Right lobe of liver (tissue), 6 donors: ENCODE data around the gene APOO. TPM values are rescaled to one million over a fixed set of nuclear protein-coding genes. Genes with fewer than 3 reads are reported as not detected.

Source experiments
- ATAC-seq, 4 donors: fragments of 200-7000 bp; cut with Tn5 transposase; one replicate each; pipeline ENCODE4 v1.9.1; 2020; ENCODE audit warnings: mild to moderate bottlenecking in 4 of 4, moderate library complexity in 4 of 4
- DNase-seq, 3 donors: peaks; one replicate each; pipeline ENCODE4 v3.0.0-alpha.2; 2020
- H3K27ac ChIP-seq, 3 donors: fragments of 200-600 bp; one replicate each; pipeline ENCODE4 v1.8.0; 2022
- H3K27me3 ChIP-seq, 2 donors: fragments of 200-600 bp; one replicate each; pipeline ENCODE4 v1.8.0; 2022
- H3K36me3 ChIP-seq, 4 donors: fragments of 200-600 bp; sonication (generic) in 1 of 4; one replicate each; pipeline versions ENCODE4 v1.5.1 to v1.8.0; 2017 to 2022; ENCODE audit warnings: control low read depth in 1 of 4
- H3K4me1 ChIP-seq, 4 donors: fragments of 200-600 bp; sonication (generic) in 1 of 4; one replicate each; pipeline versions ENCODE4 v1.5.1 to v1.8.0; 2017 to 2022; ENCODE audit warnings: control low read depth in 1 of 4
- H3K4me3 ChIP-seq, 3 donors: fragments of 200-600 bp; one replicate each; pipeline ENCODE4 v1.8.0; 2022
- H3K9me3 ChIP-seq, 4 donors: fragments of 200-600 bp; sonication (generic) in 1 of 4; one replicate each; pipeline versions ENCODE4 v1.5.1 to v1.8.0; 2017 to 2022; ENCODE audit warnings: control low read depth in 1 of 4
- POLR2A ChIP-seq: fragments of 450-650 bp; IDR thresholded peaks from one replicate; pipeline ENCODE4 v1.6.1; 2017; ENCODE audit warnings: antibody characterized with exemption, mild to moderate bottlenecking
- WGBS: methylation state at CpG from one replicate; pipeline ENCODE4 v1.1.6; 2018; ENCODE audit warnings: low coverage, low lambda C conversion rate; ENCODE audit not compliant: insufficient coverage; ENCODE audit errors: missing lambda C conversion rate; 5-methylcytosine and 5-hydroxymethylcytosine counted together
- intact Hi-C, 2 donors: fragments of 100-400 bp; cut with DNase I; formaldehyde crosslinking; loops; one replicate each; pipeline versions ENCODE4 v1.11.2 to v1.14.1; 2022
- total RNA-seq, 6 experiments: library from RNA; depleted of rRNA in 2 of 6; stranded (reverse); fragments of >200 nt in 2 of 6; fragmentation: NEBNext Ultra II Directional in 3 of 6; extraction: Animal tissue kit (Norgen Biotek cat#: 25700) in 3 of 6; gene quantifications; one replicate each; pipeline versions ENCODE4 v1.1.0 to v1.2.4, GENCODE V29; 2016 to 2023
- TF ChIP-seq, protein P1 (sequence below), 4 donors: fragments of 200-600 bp in 3 of 4; fragments of 450-650 bp in 1 of 4; IDR thresholded peaks; one replicate each; pipeline versions ENCODE4 v1.5.1 to v1.8.0; 2016 to 2022; ENCODE audit warnings: antibody characterized with exemption in 4 of 4, mild to moderate bottlenecking in 2 of 4
- donor health status: DM: no; HTN: yes; CAD: no.
- donor health status: DM: no; HTN: no; CAD: no.
- donor health status: DM: no; HTN: no; CAD: no.
- donor health status: DM: no; HTN: yes; CAD: no.
- donor health status: DM: no; HTN: yes; CAD: no.

The APOO gene
- total RNA-seq, 6 experiments from 2014 or later, result 9.8 to 17.3 (median 12.2) TPM

DNA sequence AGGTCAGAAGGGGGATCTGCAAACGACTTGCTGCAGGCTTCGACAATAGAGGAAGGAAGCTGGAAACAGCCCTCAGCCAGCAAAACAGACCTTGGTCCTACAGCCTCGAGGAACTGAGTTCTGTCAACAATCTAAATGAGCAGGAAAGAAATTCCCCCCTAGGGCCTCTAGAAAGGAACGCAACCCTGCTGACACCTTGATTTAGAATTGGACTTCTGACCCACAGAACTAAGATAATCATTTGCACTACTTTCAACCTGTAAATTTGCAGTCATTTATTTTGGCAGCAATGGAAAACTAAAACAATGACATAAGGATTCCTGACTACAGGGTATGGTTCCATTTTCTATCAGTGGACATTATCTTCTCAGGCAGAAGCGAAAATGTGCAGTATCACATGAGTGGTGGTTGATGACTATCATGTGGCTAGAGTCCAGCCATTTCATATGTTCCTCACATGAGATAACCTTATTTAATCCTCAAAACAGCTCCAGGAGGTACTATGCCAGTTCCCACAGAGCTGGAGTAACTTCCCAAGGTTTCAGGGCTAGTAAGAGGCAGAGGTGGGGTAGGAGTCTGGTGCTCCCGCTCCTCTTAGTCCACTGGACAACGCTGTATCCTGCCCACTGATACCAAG is 63.1 kb downstream of the APOO start:
- Histone ChIP-seq H3K4me3 (no peak overlapping the region), H3K27ac (peak overlapping the region; percentile 2 to 63 (median 45)), H3K36me3 (no peaks in the 10 kb centered on the region), H3K9me3 (no peaks in the 10 kb centered on the region), H3K27me3 (no peaks in the 10 kb centered on the region), H3K4me1 (peaks cover 0 to 10% (median 0%) of the 10 kb centered on the region in 4 donors)
- DNase-seq (no peak), ATAC-seq (peak; percentile 68 to 73 (median 71))
- intact Hi-C loops, result no loop called here
- 19% methylated on average over 7 of the region's 7 CpGs for WGBS
- TF ChIP-seq, protein P1, sequence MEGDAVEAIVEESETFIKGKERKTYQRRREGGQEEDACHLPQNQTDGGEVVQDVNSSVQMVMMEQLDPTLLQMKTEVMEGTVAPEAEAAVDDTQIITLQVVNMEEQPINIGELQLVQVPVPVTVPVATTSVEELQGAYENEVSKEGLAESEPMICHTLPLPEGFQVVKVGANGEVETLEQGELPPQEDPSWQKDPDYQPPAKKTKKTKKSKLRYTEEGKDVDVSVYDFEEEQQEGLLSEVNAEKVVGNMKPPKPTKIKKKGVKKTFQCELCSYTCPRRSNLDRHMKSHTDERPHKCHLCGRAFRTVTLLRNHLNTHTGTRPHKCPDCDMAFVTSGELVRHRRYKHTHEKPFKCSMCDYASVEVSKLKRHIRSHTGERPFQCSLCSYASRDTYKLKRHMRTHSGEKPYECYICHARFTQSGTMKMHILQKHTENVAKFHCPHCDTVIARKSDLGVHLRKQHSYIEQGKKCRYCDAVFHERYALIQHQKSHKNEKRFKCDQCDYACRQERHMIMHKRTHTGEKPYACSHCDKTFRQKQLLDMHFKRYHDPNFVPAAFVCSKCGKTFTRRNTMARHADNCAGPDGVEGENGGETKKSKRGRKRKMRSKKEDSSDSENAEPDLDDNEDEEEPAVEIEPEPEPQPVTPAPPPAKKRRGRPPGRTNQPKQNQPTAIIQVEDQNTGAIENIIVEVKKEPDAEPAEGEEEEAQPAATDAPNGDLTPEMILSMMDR (IDR thresholded peaks at IDR 0.05), result no peak
- TF ChIP-seq POLR2A, result no peak

DNA sequence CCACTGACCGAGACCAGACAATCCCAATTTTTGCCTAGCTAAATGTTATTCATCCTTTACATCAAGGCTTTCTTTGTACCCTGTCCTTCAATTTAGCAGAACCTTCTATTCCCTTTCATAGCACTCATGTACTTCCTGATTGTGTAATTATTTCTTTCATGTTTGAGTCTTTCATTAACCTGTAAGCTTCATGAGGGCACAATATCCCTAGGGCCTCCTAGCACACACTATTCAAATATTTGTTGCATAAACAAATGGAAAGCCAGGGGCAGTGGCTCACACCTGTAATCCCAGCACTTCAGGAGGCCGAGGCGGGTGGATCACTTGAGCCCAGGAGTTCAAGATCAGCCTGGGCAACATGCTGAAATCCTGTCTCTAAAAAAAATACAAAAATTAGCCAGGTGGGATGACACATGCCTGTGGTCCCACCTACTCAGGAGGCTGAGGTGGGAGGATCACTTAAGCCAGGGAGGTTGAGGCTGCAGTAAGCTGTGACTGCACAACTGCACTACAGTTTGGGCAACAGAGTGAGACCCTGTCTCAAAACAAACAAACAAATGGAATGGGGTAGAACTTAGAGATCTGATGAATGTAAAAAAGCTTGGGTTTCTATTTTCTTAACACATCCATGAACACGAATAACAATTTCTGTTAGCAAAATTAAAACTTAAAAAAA is 65.8 kb downstream of the APOO start:
- H3K27me3 ChIP-seq, result no peaks in the 10 kb centered on the region
- DNase-seq (no peak), ATAC-seq (peak in 2 of 4 donors; percentile 14 to 77)
- intact Hi-C loops, result no loop called here
- no peak overlapping the region for H3K4me3 ChIP-seq
- 81% methylated on average over 3 of the region's 4 CpGs for WGBS
- no peaks in the 10 kb centered on the region for H3K36me3 ChIP-seq
- H3K4me1 ChIP-seq, result peaks cover 0 to 10% (median 0%) of the 10 kb centered on the region in 4 donors
- no peaks in the 10 kb centered on the region for H3K9me3 ChIP-seq
- no peak overlapping the region for H3K27ac ChIP-seq
- TF ChIP-seq, protein P1 (IDR thresholded peaks at IDR 0.05), result no peak
- TF ChIP-seq POLR2A, result no peak

DNA sequence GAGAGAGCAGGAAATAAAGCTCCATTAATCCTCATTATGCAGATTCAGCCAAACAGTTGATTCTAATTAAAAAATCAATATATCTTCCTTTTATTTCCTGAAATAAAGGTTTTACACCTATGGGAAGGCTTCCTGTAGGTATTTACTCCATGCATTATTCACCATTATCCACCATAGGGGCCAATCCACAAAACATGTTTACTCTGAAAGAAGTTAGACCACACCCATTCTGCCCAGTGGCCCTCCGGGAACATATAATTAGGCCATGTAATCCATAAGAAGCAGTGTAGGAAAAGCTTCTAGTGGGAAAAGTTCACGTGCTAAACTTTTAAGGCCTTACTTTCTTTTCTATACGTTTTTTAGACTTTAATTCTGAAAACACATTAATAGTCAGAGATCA is 67.1 kb downstream of the APOO start:
- WGBS, result 54% methylated on average over 3 of the region's 3 CpGs
- DNase-seq, result no peak
- H3K27ac ChIP-seq, result no peak overlapping the region
- H3K4me1 ChIP-seq, result peaks cover 0 to 9% (median 0%) of the 10 kb centered on the region in 4 donors
- no peak for ATAC-seq
- intact Hi-C loops, result no loop called here
- H3K36me3 ChIP-seq, result no peaks in the 10 kb centered on the region
- no peaks in the 10 kb centered on the region for H3K9me3 ChIP-seq
- no peak overlapping the region for H3K4me3 ChIP-seq
- no peak for TF ChIP-seq POLR2A
- no peaks in the 10 kb centered on the region for H3K27me3 ChIP-seq

DNA sequence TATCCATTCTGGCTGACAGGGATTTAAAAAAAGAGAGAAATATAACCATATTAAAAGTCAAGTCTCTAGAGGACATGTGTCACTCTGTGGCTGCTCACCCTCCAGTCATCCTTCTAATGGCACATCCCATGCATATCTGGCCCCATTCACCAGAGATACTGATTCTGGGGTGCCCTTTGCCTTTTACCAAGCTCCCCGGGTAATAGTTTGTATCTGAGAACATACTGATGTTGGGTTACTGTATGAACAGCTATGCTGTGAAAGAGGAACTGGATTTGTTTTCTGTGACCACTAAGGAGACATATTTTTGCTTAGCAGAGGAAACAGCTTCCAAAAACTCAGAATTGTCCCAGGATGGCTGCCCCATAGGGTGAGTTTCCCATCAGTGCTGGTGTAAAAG is 68.8 kb downstream of the APOO start:
- 50% methylated on average over 1 of the region's 1 CpG for WGBS
- peak in 2 of 4 donors; percentile 40 to 49 for ATAC-seq

More for the DNA sequence above, 68.8 kb downstream of the APOO start:
- TF ChIP-seq, protein P1 (IDR thresholded peaks at IDR 0.05), result no peak
- no peak for TF ChIP-seq POLR2A
- Histone ChIP-seq H3K9me3 (no peaks in the 10 kb centered on the region), H3K4me3 (no peak overlapping the region), H3K36me3 (no peaks in the 10 kb centered on the region), H3K4me1 (no peaks in the 10 kb centered on the region), H3K27ac (no peak overlapping the region), H3K27me3 (no peaks in the 10 kb centered on the region)
- intact Hi-C loops, result no loop called here
- DNase-seq, result no peak
